OCI-LY1 (cell line): ENCODE data around the gene RETSAT.
A peak's percentile ranks its signal among the peaks of the same experiment; 100 is the strongest.

Experiments
- H2AFZ ChIP-seq: fragments of 200-600 bp; sonication (generic), shearing (Covaris generic); 2 replicates; pipeline ENCODE4 v1.6.0; 2014; ENCODE audit warnings: antibody characterized with exemption, mild to moderate bottlenecking, low read length
- H3F3A ChIP-seq: fragments of 200-600 bp; sonication (generic), shearing (Covaris generic); 2 replicates; pipeline ENCODE4 v1.6.0; 2014; ENCODE audit warnings: mild to moderate bottlenecking, antibody characterized with exemption, low read length, moderate library complexity; ENCODE audit not compliant: insufficient read depth
- H3K27ac ChIP-seq: fragments of 200-600 bp; sonication (generic); 2 replicates; pipeline ENCODE4 v1.5.1; 2014; ENCODE audit warnings: low read length, mixed run types, mild to moderate bottlenecking, low read depth; ENCODE audit not compliant: poor library complexity, severe bottlenecking
- H3K27me3 ChIP-seq: fragments of 200-600 bp; sonication (generic); 2 replicates; pipeline ENCODE4 v1.6.0; 2014; ENCODE audit warnings: antibody characterized with exemption, mild to moderate bottlenecking, low read length, moderate library complexity; ENCODE audit not compliant: insufficient read depth
- H3K36me3 ChIP-seq: fragments of 200-600 bp; sonication (generic); 2 replicates; pipeline ENCODE4 v1.6.1; 2014; ENCODE audit warnings: mild to moderate bottlenecking, antibody characterized with exemption, low read length, moderate library complexity, mixed read lengths; ENCODE audit not compliant: insufficient read depth
- H3K4me1 ChIP-seq: fragments of 200-600 bp; sonication (generic); 2 replicates; pipeline ENCODE4 v1.5.1; 2014; ENCODE audit warnings: mild to moderate bottlenecking, low read length, moderate library complexity; ENCODE audit not compliant: insufficient read depth, severe bottlenecking
- H3K4me2 ChIP-seq: fragments of 200-600 bp; sonication (generic), shearing (Covaris generic); 2 replicates; pipeline ENCODE4 v1.6.1; 2014; ENCODE audit warnings: low read length
- H3K4me3 ChIP-seq: fragments of 200-600 bp; sonication (generic); 2 replicates; pipeline ENCODE4 v1.5.1; 2014; ENCODE audit warnings: low read length, low read depth, mild to moderate bottlenecking, mixed read lengths; ENCODE audit not compliant: poor library complexity, severe bottlenecking
- H3K79me2 ChIP-seq: fragments of 200-600 bp; shearing (Covaris generic); 2 replicates; pipeline ENCODE4 v1.6.1; 2016; ENCODE audit warnings: mixed run types, low read length, mixed read lengths; ENCODE audit not compliant: insufficient read depth
- H3K9ac ChIP-seq: fragments of 200-600 bp; sonication (generic), shearing (Covaris generic); 2 replicates; pipeline ENCODE4 v1.6.1; 2014; ENCODE audit warnings: mild to moderate bottlenecking, low read length, mixed read lengths
- H3K9me2 ChIP-seq: fragments of 200-600 bp; sonication (generic), shearing (Covaris generic); 2 replicates; pipeline ENCODE4 v1.6.1; 2014; ENCODE audit warnings: low read depth, mild to moderate bottlenecking, low read length, mixed read lengths
- H3K9me3 ChIP-seq: fragments of 200-600 bp; shearing (Covaris generic); 2 replicates; pipeline ENCODE4 v1.6.1; 2014; ENCODE audit warnings: low read length, mixed read lengths
- H4K20me1 ChIP-seq: fragments of 200-600 bp; sonication (generic), shearing (Covaris generic); 2 replicates; pipeline ENCODE4 v1.6.0; 2016; ENCODE audit warnings: mild to moderate bottlenecking, low read length; ENCODE audit not compliant: insufficient read depth
- CTCF ChIP-seq: fragments of 200-600 bp; sonication (generic), shearing (Covaris generic); IDR thresholded peaks from 2 replicates; pipeline ENCODE4 v1.5.1; 2017; ENCODE audit warnings: mild to moderate bottlenecking, antibody characterized with exemption, low read length, moderate library complexity, mixed read lengths
- EZH2 ChIP-seq: fragments of 200-600 bp; sonication (generic), shearing (Covaris generic); IDR thresholded peaks from 2 replicates; pipeline ENCODE4 v1.8.0; 2017; ENCODE audit warnings: borderline replicate concordance, mixed run types, mild to moderate bottlenecking, antibody characterized with exemption, low read length, moderate library complexity, mixed read lengths

The RETSAT gene

GRCh38 chr2:85356186-85356585 lies 1.9 kb upstream of the RETSAT start:
- Histone ChIP-seq H3K79me2 (no peaks in the 10 kb centered on the region), H3K9me3 (no peaks in the 10 kb centered on the region), H3K4me1 (peaks cover 27% of the 10 kb centered on the region), H3K27me3 (no peaks in the 10 kb centered on the region), H3K27ac (no peak overlapping the region), H3F3A (no peaks in the 10 kb centered on the region), H3K4me3 (no peak overlapping the region), H2AFZ (no peak overlapping the region), H3K9ac (no peak overlapping the region), H3K36me3 (peaks cover 30% of the 10 kb centered on the region), H3K4me2 (no peak overlapping the region), H3K9me2 (no peaks in the 10 kb centered on the region), H4K20me1 (no peaks in the 10 kb centered on the region)
- TF ChIP-seq CTCF: no peak
- TF ChIP-seq EZH2: no peak

GRCh38 chr2:85355521-85355920 lies 1.2 kb upstream of the RETSAT start:
- no peak overlapping the region for H3K27ac ChIP-seq
- no peaks in the 10 kb centered on the region for H3K9me2 ChIP-seq
- H3K79me2 ChIP-seq: no peaks in the 10 kb centered on the region
- H3F3A ChIP-seq: no peaks in the 10 kb centered on the region
- peak overlapping the region; percentile 90 for H3K4me2 ChIP-seq
- peaks cover 27% of the 10 kb centered on the region for H3K4me1 ChIP-seq
- no peak overlapping the region for H2AFZ ChIP-seq
- no peaks in the 10 kb centered on the region for H3K27me3 ChIP-seq
- peak overlapping the region; percentile 79 for H3K4me3 ChIP-seq
- H3K9ac ChIP-seq: peak overlapping the region; percentile 80
- H3K9me3 ChIP-seq: no peaks in the 10 kb centered on the region
- TF ChIP-seq EZH2 (no peak), CTCF (no peak)
- H3K36me3 ChIP-seq: peaks cover 37% of the 10 kb centered on the region
- no peaks in the 10 kb centered on the region for H4K20me1 ChIP-seq

- Histone ChIP-seq H3K27ac (peak overlapping the region; percentile 2), H4K20me1 (no peaks in the 10 kb centered on the region), H3K36me3 (peaks cover 42% of the 10 kb centered on the region), H3K79me2 (no peaks in the 10 kb centered on the region), H3K27me3 (no peaks in the 10 kb centered on the region), H3F3A (no peaks in the 10 kb centered on the region), H3K4me3 (peak overlapping the region; percentile 79), H3K4me1 (peaks cover 27% of the 10 kb centered on the region), H3K9me2 (no peaks in the 10 kb centered on the region), H2AFZ (peak overlapping the region; percentile 3; the same call in 1 of the 2 replicates), H3K9ac (peak overlapping the region; percentile 80), H3K4me2 (peak overlapping the region; percentile 90), H3K9me3 (no peaks in the 10 kb centered on the region)
- no peak for TF ChIP-seq EZH2
- no peak for TF ChIP-seq CTCF
These were observed 714 bp upstream of the RETSAT start for GRCh38 chr2:85355073-85355410.
